Posterior cingulate gyrus (tissue), 11 donors: ENCODE measurements around the gene BCORL1.

Experiments used
- DNase-seq, 10 donors: peaks; one replicate each; pipeline versions ENCODE4 v3.0.0 to v3.0.0-alpha.2; 2020 to 2021; ENCODE audit warnings: mixed read lengths in 3 of 10
- intact Hi-C: fragments of 100-400 bp; cut with DNase I; formaldehyde crosslinking; loops from one replicate; pipeline ENCODE4 v1.15.1; 2023

The BCORL1 gene

DNA sequence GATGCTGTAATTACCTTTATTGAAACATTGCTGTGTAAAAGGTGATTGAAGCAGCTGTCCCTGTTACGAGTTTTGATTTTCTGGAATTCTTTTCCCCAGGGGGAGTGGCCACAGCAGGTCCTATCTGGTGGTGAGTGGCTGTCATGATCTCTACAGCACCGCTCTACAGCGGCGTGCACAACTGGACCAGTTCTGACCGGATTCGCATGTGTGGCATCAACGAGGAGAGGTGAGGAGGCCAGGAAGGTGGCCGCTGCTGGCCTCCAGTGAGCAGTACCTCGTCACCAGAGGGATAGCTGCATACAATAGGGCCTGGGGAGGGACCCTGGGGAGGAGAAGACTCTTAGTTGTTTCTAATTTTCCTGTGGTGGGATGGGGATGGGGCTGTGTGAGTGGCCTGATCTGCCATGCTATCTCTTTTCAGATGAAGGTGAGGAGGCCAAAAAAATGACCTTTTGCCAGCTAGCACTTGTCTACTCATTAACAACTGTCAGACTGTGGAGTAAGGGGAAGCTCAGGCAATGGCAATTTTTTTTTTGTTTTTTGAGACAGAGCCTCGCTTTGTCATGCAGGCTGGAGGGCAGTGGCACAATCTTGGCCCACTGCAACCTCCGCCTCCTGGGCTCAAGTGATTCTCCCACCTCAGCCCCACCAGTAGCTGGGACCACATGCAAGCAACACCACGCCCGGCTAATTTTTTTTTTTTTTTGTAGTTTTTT, 22.8 kb downstream of the BCORL1 start:
- DNase-seq = no peak

DNA sequence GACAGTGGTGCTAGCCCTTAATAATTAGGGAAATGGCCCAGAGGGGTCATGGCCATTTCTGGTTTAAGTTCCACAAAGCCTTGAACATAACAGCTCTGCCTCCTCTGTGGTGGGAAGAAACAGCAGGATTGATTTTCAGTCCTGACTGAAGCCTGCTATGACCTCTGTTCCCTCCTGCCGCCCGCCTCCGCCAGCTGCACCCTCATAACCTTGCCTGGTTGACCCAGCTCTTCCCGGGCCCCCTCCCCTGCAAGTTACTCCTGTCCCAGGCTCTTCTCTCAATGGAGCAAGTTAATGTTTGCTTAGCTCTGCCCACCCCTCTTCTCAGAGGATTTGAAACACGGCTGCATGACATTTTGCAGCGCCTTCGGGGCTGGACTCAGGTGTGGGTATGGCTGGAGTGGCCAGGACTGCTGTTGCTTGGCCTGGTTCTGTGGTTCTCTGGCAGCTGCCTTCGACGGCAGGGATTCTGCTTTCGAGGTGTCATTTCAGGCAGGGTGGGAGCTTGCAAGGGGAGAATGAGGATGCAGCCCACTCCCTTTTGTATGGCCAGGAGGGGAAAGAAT, 27.3 kb downstream of the BCORL1 start:
- no peak for DNase-seq
- intact Hi-C loops = no loop called here

More for the DNA sequence above, 22.8 kb downstream of the BCORL1 start:
- intact Hi-C loops = no loop called here

DNA sequence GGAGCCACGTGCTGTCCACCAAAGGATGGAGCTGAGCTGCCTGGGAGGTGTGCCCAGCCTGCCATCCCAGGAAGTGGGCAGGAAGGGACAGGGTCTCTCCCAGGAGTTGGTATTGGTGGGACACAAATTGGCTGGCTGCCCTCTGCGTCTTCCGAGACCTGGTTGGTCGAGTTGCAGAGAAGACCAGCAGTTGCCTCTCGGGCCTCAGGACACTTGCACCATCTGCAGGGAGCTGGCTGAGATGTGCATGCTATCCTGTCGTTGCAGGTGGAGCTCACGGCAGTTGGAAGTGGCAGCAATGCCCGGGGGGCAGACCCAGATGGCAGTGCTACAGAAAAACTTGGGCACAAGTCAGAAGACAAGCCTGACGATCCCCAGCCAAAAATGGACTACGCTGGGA, 30.2 kb downstream of the BCORL1 start:
- intact Hi-C loops = no loop called here

DNA sequence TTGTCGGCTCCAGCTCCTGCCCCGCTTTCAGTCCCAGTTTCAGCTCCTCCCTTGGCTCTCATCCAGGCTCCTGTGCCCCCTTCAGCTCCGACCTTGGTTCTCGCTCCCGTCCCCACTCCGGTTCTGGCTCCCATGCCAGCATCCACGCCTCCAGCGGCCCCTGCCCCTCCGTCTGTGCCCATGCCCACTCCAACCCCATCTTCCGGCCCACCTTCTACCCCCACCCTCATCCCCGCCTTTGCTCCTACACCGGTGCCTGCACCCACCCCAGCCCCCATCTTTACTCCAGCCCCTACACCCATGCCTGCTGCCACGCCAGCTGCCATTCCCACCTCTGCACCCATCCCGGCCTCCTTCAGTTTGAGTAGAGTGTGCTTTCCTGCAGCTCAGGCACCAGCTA, 31.2 kb downstream of the BCORL1 start:
- intact Hi-C loops = no loop called here
- no peak for DNase-seq

More for the DNA sequence above, 30.2 kb downstream of the BCORL1 start:
- no peak for DNase-seq

DNA sequence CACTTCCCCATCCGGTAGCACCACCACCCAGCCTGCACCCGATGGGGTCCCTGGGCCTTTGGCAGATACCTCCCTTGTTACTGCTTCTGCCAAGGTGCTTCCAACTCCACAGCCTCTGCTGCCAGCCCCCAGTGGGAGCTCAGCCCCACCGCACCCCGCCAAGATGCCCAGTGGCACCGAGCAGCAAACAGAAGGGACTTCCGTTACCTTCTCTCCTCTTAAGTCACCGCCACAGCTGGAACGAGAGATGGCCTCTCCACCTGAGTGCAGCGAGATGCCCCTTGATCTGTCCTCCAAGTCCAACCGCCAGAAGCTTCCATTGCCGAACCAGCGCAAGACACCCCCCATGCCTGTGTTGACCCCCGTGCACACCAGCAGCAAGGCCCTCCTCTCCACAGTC, 31.9 kb downstream of the BCORL1 start:
- intact Hi-C loops = no loop called here
- DNase-seq = no peak

DNA sequence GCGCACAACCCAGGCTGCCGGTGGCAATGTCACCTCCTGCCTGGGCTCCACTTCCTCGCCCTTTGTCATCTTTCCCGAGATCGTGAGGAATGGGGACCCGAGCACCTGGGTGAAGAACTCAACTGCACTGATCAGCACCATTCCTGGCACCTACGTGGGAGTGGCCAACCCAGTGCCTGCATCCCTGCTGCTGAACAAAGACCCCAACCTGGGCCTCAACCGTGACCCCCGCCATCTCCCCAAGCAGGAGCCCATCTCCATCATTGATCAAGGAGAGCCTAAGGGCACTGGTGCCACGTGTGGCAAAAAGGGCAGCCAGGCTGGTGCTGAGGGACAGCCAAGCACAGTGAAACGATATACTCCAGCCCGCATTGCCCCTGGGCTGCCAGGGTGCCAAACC, 32.3 kb downstream of the BCORL1 start:
- no peak for DNase-seq
- intact Hi-C loops = no loop called here

DNA sequence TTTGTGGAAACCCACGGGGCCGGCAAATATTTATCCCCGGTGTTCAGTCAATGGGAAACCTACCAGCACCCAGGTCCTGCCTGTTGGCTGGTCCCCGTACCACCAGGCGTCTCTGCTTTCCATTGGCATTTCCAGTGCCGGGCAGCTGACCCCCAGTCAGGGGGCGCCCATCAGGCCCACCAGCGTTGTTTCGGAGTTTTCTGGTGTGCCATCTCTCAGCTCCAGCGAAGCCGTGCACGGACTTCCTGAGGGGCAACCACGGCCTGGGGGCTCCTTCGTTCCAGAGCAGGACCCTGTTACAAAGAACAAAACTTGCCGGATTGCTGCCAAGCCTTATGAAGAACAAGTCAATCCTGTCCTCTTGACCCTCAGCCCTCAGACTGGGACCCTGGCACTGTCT, 32.7 kb downstream of the BCORL1 start:
- intact Hi-C loops = no loop called here

DNA sequence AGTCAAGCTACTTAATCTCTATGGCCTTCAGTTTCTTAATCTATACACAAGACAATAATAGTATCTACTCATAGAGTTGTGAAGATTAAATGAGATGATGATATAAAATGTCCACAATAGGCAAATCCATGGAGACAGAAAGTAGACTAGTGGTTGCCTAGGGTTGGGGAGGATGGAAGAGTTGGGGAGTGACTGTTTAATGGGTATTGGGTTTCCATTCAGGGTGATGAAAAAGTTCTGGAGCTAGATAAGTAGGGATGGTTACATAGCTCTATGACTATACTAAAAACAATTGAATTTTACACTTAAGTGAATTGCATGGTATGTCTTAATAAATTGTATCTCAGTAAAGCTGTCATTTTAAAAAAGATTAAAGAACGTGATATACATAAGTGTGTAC, 35.7 kb downstream of the BCORL1 start:
- DNase-seq = no peak
- intact Hi-C loops = no loop called here

More for the DNA sequence above, 32.7 kb downstream of the BCORL1 start:
- DNase-seq = no peak

DNA sequence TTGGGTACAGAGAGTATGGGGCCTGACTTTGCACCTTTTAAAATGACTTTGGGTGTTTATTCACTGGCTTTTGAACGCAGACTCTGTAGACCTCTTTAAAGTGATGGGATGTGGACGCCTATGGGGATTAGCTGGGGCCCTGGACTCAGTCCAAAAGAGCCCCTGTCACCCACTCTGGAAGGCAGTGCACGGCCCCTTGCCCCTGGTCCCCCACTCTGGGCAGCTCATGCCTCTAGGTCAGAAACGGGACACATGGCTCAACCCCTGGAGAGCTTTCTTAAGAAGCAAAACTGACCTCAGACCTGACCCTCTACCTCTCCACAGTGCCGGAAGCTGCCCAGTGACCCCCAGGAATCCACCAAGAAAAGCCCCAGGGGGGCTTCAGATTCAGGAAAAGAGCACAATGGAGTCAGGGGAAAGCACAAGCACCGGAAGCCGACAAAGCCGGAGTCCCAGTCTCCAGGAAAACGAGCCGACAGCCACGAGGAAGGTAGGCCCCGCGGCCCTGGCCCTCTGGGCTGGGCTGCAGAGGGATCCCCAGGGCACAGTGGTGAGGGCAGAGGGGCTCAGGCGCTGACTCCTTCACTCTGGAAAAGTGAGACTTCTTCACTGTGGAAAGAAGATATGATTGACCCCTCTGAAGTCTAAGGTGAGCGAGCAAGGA, 38.4 kb downstream of the BCORL1 start:
- peak in 2 of 10 donors; percentile 52 for DNase-seq
- intact Hi-C loops = no loop called here

DNA sequence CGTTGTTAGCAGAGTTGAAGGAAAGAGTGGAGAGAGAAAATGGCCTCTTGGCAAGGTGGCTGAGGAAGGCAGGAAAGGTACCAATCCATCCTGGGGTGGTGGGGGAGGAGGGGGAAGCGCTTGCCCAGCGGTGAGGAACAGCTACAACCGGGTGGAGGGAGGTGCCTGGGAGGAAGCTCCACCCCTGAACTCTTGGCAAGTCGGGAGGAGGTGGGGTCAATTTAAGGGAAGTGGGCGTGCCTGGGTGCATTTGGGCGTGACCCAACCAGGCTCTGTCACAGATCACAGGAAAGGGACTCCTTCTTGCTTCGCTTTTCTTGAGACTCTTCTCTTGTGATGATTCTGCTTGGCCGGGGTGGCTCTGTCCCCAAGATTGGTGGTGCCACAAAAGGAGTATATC, 41.7 kb downstream of the BCORL1 start:
- peak in 3 of 10 donors; percentile 9 to 85 (median 50) for DNase-seq
- intact Hi-C loops = no loop called here

DNA sequence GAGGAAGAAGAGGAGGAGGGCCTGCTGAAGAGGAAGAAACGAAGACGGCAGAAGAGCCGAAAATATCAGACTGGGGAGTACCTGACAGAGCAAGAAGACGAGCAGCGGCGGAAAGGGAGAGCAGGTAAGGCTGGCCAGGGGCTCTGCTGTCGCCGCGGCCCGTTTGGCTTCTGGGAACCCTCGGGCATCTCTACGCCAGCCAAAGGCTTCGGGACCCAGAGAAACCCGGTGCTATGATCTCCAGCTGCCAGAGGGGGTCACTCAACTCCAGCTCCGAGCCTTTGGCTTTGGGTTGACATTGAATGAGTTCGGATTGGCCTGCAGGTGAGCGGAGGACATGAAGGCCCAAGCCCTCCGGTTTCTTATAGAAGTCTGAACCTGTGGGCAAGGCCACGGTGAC, 42.8 kb downstream of the BCORL1 start:
- intact Hi-C loops = no loop called here
- peak in 1 of 10 donors; percentile 63 for DNase-seq

DNA sequence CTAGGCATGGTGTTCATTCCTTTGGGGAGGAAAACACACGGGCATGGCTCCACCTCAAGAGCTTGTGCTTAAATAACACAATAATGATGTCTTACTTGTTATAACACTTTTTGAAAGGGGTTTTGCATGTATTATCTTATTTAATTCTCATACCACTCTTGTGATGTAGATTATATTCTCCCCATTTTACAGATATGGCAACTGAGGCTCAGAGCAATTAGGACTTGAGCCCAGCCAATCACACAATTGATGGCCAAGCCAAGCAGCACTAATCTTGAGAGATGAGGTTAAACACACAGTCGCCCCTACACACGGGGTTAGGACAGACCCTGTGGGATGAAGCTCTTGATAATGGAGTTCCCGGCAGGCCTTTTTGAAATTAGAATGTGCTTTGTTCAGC, 45.1 kb downstream of the BCORL1 start:
- no peak for DNase-seq
- intact Hi-C loops = no loop called here

DNA sequence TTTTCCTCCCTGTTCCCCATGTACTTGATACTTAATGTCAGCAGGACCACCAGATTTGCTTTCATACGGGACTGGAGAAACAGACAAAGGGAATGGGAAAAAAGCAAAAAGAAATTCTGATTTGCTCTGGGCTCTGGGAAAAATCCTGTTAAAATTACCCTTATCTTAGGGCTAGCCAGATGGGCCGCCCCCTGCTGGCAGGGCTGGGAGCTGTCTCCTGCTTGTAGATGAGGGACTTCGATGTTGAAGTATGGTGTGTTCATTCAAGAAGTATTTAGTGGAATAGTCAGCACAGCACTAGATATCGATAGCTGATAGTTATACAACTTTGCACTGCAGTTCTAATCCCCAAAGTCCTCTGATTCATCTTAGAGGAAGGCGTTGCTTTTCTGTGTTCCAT, 45.8 kb downstream of the BCORL1 start:
- intact Hi-C loops = no loop called here
- DNase-seq = peak in 4 of 10 donors; percentile 22 to 82 (median 56)

DNA sequence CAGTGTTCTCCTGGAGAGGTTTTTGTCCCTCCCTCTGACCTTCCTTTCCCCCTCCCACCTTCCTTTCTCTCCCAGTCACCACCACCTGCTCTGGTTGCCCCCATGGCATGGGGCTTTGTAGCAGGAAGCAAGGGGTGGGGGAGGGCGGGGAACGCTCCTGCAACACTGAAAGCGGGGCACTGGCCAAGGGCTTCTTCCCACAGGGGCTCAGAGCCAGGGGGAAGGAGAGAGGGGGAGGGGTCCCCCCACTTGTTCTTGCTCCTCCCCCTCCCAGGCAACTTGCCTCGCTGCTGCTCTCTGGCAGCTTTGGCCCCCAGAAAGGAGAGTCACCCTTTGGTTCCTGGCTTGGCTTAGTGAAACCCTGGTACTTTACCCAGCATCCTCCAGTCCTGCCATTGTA, 48.4 kb downstream of the BCORL1 start:
- DNase-seq = peak in 3 of 10 donors; percentile 8 to 83 (median 65)
- intact Hi-C loops = no loop called here

DNA sequence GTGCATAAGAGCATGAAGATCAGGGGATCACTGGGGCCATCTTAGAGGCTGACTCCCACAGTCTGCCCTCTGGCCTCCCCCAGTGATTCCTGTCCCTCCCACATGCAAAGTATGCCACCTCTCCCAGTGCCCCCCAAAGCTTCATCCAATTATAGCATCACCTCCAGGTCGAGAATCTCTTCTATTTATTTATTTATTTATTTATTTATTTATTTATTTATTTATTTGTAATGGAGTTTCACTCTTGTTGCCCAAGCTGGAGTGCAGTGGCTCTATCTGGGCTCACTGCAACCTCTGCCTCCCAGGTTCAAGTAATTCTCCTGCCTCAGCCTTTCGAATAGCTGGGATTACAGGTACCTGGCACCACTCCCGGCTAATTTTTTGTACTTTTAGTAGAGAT, 50.1 kb downstream of the BCORL1 start:
- DNase-seq = peak in 1 of 10 donors; percentile 16
- intact Hi-C loops = no loop called here

DNA sequence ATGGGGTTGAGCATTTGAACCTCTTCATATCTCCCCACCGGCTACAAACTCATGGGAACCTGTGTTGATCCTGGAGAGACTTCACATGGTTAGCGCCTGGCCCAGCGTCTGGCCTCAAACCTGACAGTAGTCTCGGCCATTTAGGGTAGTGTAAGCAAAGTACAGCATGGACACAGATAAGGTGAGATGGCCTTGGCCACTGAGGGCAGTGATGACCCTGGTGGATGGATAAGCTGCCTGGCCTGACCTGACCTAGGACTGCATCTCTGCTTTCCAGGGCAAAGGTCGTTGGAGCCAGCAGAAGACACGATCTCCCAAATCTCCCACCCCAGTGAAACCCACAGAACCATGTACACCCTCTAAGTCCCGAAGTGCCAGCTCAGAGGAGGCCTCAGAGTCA, 51.7 kb downstream of the BCORL1 start:
- DNase-seq = peak in 1 of 10 donors; percentile 28
- intact Hi-C loops = no loop called here

DNA sequence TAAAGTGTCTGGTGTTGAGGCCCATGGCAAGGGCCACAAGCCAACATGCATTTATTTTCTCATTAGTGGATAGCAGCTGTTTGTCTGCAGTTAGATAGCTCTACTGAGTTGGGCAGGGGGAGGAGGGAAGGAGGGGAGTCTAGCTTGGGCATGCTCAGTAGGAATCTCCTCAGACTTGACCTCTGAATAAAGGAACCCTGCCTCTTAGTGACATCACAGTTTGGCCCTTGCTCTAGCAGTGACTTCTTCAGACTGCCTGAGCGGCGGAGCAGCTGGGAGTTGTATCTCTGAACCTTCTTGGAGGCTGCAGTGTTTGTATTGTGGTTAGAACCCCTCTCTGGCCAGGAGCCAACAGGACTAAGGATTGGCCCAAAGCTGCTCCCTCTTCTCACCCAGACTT, 57.4 kb downstream of the BCORL1 start:
- intact Hi-C loops = no loop called here
- DNase-seq = peak in 2 of 10 donors; percentile 22 to 37

DNA sequence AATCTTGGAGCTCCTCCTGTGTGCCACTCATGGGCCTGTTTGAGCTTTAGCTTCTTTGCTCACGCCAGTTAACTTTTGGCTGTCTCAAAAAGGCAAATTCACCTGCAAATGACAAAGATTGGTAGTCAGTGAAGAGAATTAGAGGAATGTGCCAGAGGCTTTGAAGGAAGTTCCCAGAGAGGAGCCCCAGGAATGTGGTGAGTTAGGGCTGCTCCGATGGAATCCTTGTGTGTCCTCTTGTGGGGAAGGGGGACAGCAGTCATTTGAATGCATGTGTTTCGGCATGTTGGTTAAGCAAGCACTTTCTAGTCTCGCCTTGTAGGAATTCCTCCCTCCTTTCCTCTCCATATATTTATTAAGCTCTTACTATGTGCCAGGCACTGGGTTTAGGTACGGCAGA, 65.0 kb downstream of the BCORL1 start:
- intact Hi-C loops = no loop called here
- DNase-seq = peak in 1 of 10 donors; percentile 3

DNA sequence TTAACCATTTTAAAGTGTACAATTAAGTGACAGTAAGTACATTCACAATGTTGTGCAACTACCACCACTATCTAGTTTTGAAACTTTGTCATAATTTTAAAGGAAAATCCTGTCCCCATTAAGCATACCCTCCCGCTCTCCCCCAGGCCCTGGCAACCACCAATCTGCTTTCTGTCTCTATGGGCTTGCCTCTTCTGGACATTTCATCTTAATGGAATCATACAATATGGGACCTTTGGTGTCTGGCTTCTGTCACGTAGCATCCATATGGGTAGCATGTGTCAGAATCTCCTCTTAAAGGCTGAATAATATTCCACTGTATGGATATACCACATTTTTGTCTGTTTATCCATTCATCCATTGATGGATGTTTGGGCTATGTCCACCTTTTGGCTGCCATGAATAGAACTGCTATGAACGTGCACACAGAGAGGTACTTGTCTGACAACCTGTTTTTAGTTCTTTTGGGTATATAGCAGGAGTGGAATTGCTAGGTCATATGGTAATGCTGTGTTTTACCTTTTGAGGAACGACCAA, 66.3 kb downstream of the BCORL1 start:
- peak in 1 of 10 donors; percentile 16 for DNase-seq
- intact Hi-C loops = no loop called here

DNA sequence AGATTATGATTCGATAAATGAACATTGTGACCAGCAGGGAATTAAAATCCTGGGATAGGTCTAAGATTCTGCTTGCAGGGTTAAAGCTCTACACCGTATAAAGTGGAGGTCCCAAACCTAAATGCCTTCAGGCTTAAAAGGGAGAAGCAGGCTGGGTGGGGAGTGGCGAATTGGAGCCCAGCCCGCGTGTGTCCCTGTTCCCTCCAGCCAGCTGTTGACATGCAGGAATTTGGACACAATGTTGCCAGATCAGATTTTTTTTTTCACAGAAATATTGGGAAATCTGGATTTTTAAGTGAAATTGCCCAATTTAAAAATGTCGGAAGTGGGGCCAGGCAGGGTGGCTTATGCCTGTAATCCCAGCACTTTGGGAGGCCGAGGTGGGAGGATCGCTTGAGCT, 67.4 kb downstream of the BCORL1 start:
- DNase-seq = peak in 2 of 10 donors; percentile 43 to 53
- intact Hi-C loops = no loop called here

DNA sequence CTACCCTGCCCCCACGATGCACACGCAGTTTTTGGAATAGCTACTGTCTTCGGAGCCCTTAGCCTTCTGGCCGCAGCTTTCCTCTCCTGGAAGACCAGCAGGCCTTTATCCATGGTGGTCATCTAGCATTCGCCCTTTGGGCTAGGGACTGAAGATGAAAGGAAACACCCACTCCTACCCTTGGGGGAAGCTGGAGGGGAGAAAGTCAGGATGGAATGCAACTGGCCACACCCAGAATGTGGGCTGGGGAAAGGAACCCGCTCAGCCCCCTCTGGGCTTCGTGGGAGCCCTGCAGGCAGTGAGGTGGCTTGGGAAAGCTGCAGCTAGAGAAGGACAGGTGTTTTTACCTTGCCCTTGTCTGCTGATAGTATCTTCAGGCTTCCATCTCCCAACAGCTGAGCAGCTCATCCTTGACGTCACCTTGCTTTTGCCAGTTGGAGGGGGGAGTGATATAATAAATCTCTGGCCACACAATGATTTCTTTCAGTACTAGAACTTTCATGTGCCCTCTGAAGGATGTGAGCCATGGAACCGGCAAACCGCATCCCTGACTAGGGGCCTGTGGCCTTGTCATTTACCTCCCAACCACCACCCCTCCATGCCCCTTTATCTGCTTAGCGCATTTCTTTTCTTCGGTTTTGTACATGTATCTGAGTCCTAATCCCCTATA, 68.9 kb downstream of the BCORL1 start:
- DNase-seq = peak in 1 of 10 donors; percentile 9
- intact Hi-C loops = no loop called here
